VCaP (cell line): ENCODE results near the gene MINPP1.

Source experiments
- H3K27ac ChIP-seq: fragments of 450-650 bp; 2 replicates; pipeline ENCODE4 v1.5.1; 2017
- TF ChIP-seq, protein P1 (sequence below): fragments of 450-650 bp; conservative IDR thresholded peaks from 2 replicates; pipeline ENCODE4 v1.5.1; 2017; ENCODE audit warnings: mild to moderate bottlenecking, moderate library complexity

The MINPP1 gene

GRCh38 chr10:87511526-87511925, 6.8 kb downstream of the MINPP1 start:
- TF ChIP-seq, protein P1, sequence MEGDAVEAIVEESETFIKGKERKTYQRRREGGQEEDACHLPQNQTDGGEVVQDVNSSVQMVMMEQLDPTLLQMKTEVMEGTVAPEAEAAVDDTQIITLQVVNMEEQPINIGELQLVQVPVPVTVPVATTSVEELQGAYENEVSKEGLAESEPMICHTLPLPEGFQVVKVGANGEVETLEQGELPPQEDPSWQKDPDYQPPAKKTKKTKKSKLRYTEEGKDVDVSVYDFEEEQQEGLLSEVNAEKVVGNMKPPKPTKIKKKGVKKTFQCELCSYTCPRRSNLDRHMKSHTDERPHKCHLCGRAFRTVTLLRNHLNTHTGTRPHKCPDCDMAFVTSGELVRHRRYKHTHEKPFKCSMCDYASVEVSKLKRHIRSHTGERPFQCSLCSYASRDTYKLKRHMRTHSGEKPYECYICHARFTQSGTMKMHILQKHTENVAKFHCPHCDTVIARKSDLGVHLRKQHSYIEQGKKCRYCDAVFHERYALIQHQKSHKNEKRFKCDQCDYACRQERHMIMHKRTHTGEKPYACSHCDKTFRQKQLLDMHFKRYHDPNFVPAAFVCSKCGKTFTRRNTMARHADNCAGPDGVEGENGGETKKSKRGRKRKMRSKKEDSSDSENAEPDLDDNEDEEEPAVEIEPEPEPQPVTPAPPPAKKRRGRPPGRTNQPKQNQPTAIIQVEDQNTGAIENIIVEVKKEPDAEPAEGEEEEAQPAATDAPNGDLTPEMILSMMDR, result no peak
- H3K27ac ChIP-seq, result no peak overlapping the region

- H3K27ac ChIP-seq, result no peak overlapping the region
- TF ChIP-seq, protein P1, result no peak
These were observed 14.2 kb downstream of the MINPP1 start for GRCh38 chr10:87518937-87519336.

DNA sequence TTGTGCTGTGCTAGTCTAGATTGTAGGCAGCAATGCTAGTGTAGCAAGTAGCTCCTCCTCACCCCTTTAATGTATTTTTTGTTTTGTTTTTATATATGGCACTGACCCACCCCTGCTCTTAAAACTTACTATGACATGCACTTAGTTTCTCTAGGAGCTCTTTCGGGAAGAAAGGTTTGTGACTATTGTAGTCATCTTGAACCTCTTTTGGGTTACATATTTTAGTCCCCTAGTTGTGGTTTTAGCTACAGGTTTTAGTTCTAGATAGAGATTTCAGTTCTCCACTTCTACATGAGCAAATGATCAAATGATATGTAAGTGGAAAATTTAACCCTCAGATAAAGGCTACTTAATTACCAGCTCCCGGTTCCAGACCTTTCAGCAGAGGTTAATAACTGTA, 14.9 kb downstream of the MINPP1 start:
- H3K27ac ChIP-seq, result no peak overlapping the region

GRCh38 chr10:87523731-87524130, 19.0 kb downstream of the MINPP1 start:
- TF ChIP-seq, protein P1, result no peak

More for the DNA sequence above, 14.9 kb downstream of the MINPP1 start:
- TF ChIP-seq, protein P1, result no peak

DNA sequence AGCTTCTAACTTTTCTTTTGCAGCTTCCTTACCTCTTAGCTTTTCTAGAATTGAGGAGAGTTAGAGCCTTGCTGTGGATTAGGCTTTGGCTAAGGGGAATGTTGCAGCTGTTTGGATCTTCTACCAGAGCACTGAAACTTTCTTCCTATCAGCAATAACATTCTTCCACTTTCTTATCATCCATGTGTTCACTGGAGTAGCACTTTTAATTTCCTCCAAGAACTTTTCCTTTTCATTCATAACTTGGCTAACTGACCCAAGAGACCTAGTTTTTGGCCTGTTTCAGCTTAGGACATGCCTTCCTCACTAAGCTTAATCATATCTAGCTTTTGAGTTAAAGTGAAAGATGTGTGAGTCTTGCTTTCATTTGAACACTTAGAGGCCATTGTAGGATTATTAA, 19.6 kb downstream of the MINPP1 start:
- TF ChIP-seq, protein P1, result no peak
- no peak overlapping the region for H3K27ac ChIP-seq

More at GRCh38 chr10:87523731-87524130, 19.0 kb downstream of the MINPP1 start:
- H3K27ac ChIP-seq, result no peak overlapping the region

GRCh38 chr10:87531908-87532622, 27.4 kb downstream of the MINPP1 start:
- H3K27ac ChIP-seq, result no peak overlapping the region
- TF ChIP-seq, protein P1, result no peak

- TF ChIP-seq, protein P1, result no peak
- no peak overlapping the region for H3K27ac ChIP-seq
These were observed 28.0 kb downstream of the MINPP1 start for GRCh38 chr10:87532696-87533095.
